ENCODE measurements around the gene ZNHIT2. TPM values are rescaled to one million over a fixed set of nuclear protein-coding genes. Genes with fewer than 3 reads are reported as not detected.

ZNHIT2 gene
- total and polyA plus RNA-seq, 2 experiments from 2014 or later, result 17.7 to 18.1 TPM

DNA sequence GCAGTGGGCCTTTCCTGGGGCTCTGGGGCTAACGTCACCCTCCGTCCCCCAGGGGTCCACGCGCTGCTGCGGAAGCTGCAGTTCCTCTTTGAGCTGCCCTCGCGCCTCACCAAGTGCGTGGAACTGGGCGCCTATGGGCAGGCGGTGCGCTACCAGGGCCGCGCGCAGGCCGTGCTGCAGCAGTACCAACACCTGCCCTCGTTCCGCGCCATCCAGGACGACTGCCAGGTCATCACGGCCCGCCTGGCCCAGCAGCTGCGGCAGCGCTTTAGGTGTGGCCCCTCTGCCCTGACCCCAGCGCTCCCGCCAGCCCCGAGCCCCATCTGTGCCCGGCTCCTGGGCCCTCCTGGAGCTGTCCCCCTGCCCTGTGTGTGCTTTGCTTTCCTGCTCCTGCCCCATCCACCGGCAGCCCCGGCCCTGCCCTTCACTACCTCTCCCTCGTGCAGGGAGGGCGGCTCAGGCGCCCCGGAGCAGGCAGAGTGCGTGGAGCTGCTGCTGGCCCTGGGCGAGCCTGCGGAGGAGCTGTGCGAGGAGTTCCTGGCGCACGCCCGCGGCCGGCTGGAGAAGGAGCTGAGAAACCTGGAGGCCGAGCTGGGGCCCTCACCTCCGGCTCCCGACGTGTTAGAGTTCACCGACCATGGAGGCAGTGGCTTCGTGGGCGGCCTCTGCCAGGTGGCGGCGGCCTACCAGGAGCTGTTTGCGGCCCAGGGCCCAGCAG lies 9.6 kb downstream of the ZNHIT2 start (continued):
- no peak for TF ChIP-seq ZNF462 (CRISPR knock-in tag; IDR thresholded peaks at IDR 0.05)
- TF ChIP-seq, protein P1, sequence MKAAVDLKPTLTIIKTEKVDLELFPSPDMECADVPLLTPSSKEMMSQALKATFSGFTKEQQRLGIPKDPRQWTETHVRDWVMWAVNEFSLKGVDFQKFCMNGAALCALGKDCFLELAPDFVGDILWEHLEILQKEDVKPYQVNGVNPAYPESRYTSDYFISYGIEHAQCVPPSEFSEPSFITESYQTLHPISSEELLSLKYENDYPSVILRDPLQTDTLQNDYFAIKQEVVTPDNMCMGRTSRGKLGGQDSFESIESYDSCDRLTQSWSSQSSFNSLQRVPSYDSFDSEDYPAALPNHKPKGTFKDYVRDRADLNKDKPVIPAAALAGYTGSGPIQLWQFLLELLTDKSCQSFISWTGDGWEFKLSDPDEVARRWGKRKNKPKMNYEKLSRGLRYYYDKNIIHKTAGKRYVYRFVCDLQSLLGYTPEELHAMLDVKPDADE (IDR thresholded peaks at IDR 0.05), result no peak

DNA sequence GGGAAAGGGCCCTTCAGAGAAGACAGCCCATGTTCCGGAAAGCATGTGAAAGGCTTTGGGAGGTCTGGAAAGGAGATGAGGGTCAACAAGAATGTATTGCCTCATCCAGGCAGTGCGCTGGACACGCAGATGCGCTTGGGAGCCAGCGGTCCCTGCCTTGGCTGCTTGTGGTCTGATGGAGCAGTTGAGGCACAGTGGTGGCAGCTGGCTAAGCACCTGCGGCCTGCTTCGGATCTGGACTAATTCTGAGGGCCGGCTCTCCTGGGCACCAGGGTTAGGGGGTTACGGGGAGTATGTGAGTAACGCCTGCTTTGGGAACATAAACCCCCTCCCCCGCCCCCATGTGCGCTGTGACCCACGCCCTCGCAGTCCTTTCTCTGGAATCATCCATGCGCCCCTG lies 10.4 kb downstream of the ZNHIT2 start:
- Histone ChIP-seq H4K20me1 (replicated peaks; ENCODE audit: insufficient read depth) (peaks cover 2% of the 10 kb centered on the region; the same call in 1 of the 2 replicates), H3K36me3 (ENCODE audit: insufficient read depth) (0 out of 2 replicates have a peak, but pooled peaks cover 3% of the 10 kb centered on the region), H3F3A (replicated peaks; ENCODE audit: low read depth) (peaks cover 9% of the 10 kb centered on the region; the same call in 1 of the 2 replicates), H3K4me3 (no peak overlapping the region), H3K9me2 (ENCODE audit: insufficient read depth) (no peaks in the 10 kb centered on the region), H3K79me2 (replicated peaks; ENCODE audit: insufficient read depth) (peaks cover 20% of the 10 kb centered on the region), H3K4me2 (no peak overlapping the region), H2AFZ (no peak overlapping the region), H3K27me3 (ENCODE audit: insufficient read depth) (no peaks in the 10 kb centered on the region), H3K4me1 (ENCODE audit: insufficient read depth) (peaks cover 7% of the 10 kb centered on the region; the same call in 1 of the 2 replicates), H3K27ac (ENCODE audit: low read depth) (no peak overlapping the region)
- Mint-ChIP-seq H3K4me1 (peaks cover 12% of the 10 kb centered on the region), H3K27me3 (ENCODE audit: insufficient read depth, low read depth, poor library complexity) (peaks cover 15% of the 10 kb centered on the region), H3K9me3 (peaks cover 2% of the 10 kb centered on the region; the same call in 2 of the 3 replicates), H3K36me3 (ENCODE audit: low read depth) (peaks cover 10% of the 10 kb centered on the region; the same call in 1 of the 3 replicates), H3K27ac (no peak overlapping the region), H3K4me3 (no peak overlapping the region)
- DNase-seq (ENCODE audit: low spot score), result no peak
- ATAC-seq, result no peak
- TF ChIP-seq REST (IDR thresholded peaks at IDR 0.05; ENCODE audit: unreplicated experiment) (no peak), POLR2AphosphoS5 (IDR thresholded peaks at IDR 0.05; ENCODE audit: low read depth) (no peak), JUNB (IDR thresholded peaks at IDR 0.05; ENCODE audit: unreplicated experiment) (no peak), EZH2 (IDR thresholded peaks at IDR 0.05; ENCODE audit: low read depth, unreplicated experiment) (no peak)

All from GM23338 (cell line).